GM12864 (cell line): ENCODE data around the gene FNDC3B.
"Not testable (repeated sequence)": the region's sequence is repeated elsewhere in the genome, so short reads cannot be mapped to it uniquely, and the experiment has no call there.

Experiments used
- DNase-seq: peaks from one replicate; pipeline ENCODE4 v3.0.0-alpha.2; 2011; ENCODE audit warnings: low read depth
- H3K4me3 ChIP-seq: 2 replicates; pipeline ENCODE4 v1.5.1; 2011; ENCODE audit warnings: mild to moderate bottlenecking, low read depth, low read length, control low read depth
- CTCF ChIP-seq: IDR thresholded peaks from 2 replicates; pipeline ENCODE4 v1.5.1; 2011; ENCODE audit warnings: low read depth, mild to moderate bottlenecking, moderate library complexity, low read length, control low read depth, inconsistent platforms; ENCODE audit errors: missing control alignments

FNDC3B gene

DNA sequence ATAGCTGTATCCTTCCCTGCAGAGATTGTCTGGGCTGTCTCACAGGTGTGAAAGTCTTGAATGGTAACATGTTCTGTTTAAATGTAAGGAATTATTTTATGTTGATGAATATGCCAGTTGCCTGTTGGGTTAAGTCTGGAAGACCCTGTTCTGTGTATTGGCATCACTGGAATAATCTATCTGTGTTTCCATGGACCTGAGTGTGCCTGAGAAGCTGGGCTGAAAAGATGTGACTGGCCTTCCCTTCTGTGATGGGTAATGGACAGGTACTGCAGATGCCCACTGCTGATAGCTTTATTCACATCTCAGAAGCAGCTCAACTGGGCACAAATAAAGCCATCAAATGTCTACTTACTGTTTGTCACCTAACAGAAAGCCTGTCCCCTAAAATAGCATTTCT lies 196.3 kb downstream of the FNDC3B start:
- DNase-seq: no peak
- TF ChIP-seq CTCF: no peak
- H3K4me3 ChIP-seq: no peak overlapping the region

DNA sequence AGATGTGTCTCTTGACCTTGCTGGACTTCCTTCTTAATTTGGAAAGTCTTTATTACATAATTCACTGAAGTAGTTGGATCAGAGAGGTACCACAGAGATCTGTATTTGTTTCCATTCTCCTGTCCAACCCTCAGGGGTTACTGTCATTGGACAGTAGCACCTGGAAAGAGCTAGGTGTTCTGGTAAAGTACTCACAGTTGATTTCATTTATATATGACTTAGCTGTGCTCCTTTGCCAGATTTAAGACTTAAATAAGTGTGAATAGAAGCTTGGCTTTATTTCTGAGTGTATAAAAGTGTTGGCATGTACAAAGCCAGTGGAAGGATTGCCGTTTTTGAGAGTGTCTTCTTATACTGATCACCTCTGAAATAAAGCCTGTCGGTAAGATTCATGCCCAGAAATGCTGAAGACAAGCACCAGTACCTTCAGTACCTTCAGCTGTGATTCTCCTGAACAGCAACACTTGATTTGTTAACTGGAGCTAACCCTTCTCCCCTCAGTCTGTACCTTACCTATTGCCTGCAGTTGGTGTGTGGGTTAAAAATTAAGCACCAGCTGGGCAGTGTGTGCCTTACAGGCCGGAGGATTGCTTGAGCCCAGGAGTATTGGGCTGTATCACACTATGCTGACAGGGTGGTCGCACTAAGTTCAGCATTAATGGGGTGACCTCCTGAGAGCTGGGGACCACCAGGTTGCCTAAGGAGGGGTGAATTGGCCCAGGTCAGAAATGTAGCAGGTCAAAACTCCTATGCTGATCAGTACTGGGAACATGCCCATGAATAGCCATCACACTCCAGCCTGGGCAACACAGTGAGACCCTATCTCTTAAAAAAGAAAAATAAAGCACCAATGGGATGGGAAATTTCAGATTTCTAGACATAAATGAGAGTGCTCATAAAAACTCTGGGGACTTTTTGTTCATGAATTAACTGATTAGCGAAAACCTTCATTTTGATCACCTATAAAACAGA lies 197.7 kb downstream of the FNDC3B start:
- no peak overlapping the region for H3K4me3 ChIP-seq
- TF ChIP-seq CTCF: no peak
- DNase-seq: no peak

DNA sequence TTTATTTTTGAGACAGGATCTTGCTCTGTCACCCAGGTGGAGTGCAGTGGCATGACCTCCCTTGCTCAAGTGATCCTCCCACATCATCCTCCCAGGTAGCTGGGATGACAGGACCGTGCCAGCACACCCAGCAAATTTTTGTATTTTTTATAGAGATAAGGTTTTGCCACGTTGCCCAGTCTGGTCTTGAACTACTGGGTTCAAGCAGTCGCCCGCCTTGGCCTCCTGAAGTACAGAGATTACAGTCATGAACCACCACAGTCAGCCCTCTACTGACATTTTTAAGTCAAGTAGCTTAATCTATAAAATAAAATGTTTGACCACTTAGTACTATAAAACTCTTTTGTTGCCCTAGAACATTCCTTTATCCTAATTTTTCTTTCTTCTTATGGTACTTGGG lies 198.8 kb downstream of the FNDC3B start:
- no peak for TF ChIP-seq CTCF
- no peak overlapping the region for H3K4me3 ChIP-seq
- DNase-seq: no peak

GRCh38 chr3:172239218-172239790 lies 199.9 kb downstream of the FNDC3B start:
- no peak for DNase-seq
- H3K4me3 ChIP-seq: no peak overlapping the region
- no peak for TF ChIP-seq CTCF

GRCh38 chr3:172241405-172241804 lies 202.0 kb downstream of the FNDC3B start:
- TF ChIP-seq CTCF: no peak
- DNase-seq: no peak
- no peak overlapping the region for H3K4me3 ChIP-seq

DNA sequence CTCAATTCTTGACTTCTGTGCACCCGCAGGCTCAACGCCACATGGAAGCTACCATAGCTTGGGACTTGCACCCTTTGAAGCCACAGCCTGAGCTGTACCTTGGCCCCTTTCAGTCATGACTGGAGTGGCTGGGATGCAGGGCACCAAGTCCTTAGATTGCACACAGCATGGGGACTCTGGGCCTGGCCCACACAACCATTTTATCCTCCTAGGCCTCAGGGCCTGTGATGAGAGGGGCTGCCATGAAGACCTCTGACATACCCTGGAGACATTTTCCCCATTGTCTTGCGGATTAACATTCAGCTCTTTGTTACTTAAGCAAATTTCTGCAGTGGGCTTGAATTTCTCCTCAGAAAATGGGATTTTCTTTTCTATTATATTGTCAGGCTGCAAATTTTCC lies 203.1 kb downstream of the FNDC3B start:
- DNase-seq, H3K4me3 ChIP-seq: not testable (repeated sequence)

- not testable (repeated sequence) for DNase-seq, H3K4me3 ChIP-seq
These were observed 204.0 kb downstream of the FNDC3B start for GRCh38 chr3:172243376-172243775.

DNA sequence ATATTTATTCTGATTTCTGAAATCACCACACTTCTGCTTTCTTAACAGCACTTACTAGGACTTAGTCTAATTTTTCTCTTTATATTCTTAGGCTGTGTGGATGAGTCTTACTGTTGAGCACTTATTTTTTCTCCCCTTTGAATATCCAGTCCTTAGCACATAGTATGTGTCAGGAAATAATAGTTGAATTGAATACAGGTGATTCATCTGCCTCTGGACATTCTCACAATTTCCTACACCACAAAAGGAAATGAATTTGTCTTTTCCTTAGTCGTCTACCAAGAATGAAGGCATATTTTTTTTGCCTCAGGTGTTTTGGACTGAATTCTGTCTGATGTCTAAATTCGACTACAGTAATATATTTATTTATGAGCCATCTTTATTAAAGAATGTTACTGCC lies 204.6 kb downstream of the FNDC3B start:
- no peak for DNase-seq
- TF ChIP-seq CTCF: no peak
- H3K4me3 ChIP-seq: no peak overlapping the region
